ENCODE data around the gene SNAPC2.
A peak's percentile ranks its signal among the peaks of the same experiment; 100 is the strongest.
"Not testable (repeated sequence)": the region's sequence is repeated elsewhere in the genome, so short reads cannot be mapped to it uniquely, and the experiment has no call there.

The SNAPC2 gene

DNA sequence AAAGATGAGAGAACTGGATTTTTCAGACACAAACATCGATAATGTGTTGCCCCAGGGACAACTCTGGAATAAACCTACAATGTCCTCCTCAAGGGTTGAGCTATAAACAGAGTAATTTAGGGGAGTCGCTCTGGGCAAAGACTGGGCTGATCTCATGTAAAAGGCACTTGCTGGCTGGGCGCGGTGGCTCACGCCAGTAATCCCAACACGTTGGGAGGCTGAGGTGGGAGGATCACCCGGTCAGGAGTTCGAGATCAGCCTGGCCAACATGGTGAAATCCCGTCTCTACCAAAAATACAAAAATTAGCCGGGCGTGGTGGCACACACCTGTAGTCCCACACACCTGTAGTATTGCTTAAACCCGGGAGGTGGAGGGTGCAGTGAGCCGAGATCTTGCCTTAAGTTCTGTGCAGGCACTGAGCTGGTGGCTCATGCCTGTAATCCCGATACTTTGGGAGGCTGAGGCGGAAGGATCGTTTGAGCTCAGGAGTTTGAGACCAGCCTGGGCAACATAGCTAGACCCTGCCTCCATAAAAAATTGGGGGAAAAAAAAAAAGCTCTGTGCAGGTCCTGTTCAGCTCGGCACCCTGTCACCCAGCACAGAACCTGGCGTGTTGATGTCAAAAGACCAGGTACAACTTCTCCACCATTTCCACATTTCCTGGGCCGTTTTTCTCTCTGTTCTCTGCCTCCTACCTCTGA is 21.9 kb downstream of the SNAPC2 start:
- no peak for DNase-seq

DNA sequence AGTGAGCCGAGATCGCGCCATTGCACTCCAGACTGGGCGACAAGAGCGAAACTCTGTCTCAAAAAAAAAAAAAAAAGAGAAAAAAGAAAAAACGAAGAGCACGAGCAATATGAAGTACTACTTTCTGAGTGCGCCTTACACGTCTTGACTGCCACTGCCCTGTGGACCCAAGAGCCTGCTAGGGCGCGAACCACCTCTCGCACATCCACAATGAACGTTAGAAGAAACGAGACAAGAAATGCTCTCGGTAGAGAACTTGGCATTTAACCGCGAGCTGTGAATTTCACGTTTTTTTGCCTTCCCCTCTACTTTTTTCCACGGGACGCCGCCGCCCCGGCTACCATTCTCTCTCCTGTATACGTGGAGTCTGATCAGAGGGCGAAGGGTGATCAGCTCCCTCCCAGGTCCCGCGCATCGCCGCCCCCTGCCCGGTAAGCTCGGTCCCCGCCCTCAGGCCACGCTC is 22.9 kb downstream of the SNAPC2 start:
- no peak for DNase-seq

DNA sequence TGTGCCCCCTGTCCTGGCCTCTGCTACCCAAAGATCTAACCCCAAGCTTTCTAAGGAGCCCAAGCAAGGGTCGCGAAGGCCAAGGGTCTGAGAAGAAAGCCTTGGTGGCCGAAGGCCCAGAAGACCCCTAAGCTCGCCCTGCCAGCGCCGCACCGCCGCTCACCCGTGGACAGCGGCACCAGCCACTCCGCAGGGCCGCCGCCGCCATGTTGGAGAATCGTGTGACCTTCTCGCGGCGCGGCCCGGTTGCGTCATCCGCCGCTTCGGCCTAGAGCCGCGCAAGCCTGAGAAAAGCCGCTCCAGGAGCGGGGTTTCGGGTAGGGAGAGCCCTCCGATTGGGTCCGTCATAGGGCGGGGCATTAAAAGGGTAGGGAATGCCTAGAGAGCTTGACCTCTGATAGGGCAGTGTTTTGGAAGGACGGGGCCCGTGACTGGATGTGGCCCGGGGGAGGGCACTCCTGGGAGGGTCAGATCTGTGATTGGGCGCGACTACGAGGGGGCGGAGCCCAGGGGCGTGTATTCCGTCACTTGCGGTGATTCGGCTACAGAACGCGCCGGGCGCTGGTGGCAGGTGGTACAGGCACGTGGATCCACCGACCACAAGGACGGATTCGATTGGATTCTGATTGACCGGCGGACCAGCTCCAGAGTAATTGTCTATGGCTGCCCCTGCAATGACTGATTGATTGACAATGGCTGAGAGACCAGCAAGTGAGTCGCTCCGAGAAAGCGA is 23.5 kb downstream of the SNAPC2 start, which contains the start of gene TIMM44:
TSS of gene TIMM44 (minus strand) at position 223 of the 733 bp plus-strand sequence. CDS start at position 208, 15 bp downstream.
- DNase-seq: peak; percentile 97 to 99

DNA sequence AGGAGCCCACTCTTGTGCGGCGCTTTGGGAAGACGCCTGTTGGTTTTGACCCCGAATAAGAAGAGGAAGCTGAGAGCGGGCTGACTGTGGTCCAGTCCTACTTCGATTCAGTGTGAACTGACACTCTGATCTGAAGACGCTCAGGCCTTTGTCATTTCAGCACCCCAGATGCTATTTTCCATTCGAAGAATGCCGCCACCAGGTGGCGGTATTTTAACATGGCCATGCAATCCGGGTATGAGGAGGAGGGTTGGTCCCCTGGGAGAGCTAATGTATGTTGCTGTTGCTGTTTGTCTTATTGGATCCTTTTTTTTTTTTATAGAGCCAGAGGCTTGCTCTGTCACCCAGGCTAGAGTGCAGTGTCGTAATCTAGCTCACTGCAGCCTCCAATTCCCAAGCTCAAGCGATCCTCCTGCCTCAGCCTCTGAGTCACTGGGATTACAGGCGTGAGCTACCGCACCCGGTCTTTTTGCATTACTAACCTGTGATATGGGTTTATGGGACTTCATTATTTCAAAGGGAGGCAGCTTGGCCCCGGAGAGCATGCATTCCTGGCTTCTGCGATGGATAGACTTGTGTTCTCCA is 24.1 kb downstream of the SNAPC2 start:
- peak; percentile 84 to 90 for DNase-seq

DNA sequence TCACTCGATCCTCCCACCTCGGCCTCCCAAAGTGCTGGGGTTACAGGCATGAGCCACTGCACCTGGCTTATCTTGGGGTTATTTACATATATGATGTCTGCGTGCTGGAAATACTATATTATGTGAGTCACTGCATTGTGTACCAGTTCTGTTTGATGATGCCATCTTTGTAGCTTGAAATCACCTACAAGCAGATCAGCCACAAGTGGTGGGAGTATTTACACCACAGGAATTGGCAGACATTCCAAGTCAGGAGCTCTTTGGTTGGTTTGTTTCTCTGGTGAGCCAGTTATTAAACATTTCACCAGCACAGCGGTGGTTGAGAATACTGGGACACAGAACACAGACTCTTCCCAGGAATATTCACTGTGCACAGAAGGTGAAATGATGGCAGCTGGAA is 27.8 kb downstream of the SNAPC2 start:
- DNase-seq: no peak

DNA sequence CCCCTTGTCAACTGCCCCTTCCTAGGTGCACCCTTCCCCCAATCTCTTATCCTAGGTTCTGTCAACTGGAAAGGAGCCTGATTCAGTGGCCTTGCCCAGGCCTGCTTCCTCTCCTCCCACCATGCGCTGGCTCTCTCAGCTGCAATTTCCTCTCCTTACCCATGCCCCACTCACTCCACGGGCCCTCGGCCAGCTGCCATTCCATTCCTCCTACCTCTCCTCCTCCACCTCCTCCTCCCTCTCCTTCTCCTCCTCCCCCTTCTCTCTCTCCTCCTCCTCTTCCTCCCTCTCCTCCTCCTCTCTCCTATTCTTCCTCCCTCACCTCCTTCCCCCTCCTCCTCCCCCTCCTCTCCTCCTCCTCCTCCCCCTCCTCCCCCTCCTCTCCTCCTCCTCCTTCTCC is 32.9 kb downstream of the SNAPC2 start:
- DNase-seq: no peak

DNA sequence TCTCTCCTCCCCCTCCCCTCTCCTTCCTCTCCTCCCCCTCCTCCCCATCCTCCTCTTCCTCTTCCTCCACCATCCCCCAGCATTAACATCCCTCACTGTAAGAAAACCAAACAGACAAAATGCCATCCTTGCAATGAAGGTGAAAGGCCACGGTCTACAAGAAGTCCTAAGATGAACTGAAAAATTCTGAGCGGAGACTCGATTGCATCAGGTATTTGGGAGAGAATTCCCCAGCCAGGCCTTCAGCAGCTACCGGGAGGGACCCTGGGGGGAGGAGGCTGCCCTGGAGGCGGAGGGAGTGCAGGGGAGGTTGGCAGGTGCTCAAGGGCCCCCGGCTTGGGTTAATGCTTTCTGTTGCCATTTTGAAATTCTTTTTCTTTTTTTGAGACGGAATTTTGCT is 33.4 kb downstream of the SNAPC2 start:
- DNase-seq: no peak

DNA sequence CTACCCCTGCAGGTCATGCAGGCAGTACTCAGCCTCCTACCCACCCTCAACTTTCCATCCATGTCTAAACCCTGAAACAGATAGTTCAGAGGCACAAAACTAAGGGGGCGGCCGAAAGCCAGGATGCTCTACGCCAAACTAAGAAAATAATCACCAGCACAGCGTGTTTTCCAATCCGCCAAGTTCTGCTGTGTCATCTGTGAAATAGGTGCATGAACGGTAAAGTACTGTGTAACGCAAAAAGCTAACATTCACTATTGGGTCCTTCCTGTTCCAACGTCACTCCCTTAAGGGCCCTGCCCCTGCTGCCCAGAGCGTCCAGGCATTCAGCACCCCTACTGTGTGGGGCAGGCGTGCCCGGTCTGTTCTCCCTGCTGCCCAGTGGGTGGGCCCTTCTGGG is 35.6 kb downstream of the SNAPC2 start:
- no peak for DNase-seq

DNA sequence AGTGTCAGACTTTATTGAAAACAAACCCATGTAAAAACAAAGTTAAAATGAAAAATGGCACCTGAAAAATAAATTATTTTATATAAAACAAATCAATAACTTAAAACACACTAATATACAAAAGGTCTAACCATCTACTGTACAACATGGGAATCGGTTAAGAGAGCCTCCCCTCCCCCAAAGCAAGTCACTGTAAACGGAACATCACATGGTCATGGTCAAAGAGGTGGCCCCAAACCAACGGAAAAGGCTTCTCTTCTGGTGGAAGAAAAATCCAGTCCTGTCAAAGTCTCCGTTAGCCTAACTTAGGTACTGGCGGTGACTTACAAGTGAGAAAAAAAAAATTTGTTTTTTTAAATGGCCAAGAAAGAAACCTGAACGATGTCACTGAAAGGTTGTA is 39.1 kb downstream of the SNAPC2 start:
- DNase-seq: no peak

DNA sequence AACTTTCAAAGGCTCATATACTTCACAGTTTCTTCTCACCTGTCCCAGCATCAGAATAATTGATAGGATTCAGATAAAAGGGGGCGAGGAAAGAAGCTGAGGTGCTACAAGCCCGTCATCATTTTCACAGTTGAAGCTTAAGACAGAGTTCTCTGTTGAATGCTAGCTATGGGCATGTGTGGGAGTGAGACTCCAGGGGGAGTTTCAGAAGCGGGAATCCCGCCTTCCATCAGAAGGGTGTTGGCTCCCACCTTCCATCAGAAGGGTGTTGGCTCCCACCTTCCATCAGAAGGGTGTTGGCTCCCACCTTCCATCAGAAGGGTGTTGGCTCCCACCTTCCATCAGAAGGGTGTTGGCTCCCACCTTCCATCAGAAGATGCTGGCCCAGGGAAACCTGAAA is 40.9 kb downstream of the SNAPC2 start:
- not testable (repeated sequence) for DNase-seq

DNA sequence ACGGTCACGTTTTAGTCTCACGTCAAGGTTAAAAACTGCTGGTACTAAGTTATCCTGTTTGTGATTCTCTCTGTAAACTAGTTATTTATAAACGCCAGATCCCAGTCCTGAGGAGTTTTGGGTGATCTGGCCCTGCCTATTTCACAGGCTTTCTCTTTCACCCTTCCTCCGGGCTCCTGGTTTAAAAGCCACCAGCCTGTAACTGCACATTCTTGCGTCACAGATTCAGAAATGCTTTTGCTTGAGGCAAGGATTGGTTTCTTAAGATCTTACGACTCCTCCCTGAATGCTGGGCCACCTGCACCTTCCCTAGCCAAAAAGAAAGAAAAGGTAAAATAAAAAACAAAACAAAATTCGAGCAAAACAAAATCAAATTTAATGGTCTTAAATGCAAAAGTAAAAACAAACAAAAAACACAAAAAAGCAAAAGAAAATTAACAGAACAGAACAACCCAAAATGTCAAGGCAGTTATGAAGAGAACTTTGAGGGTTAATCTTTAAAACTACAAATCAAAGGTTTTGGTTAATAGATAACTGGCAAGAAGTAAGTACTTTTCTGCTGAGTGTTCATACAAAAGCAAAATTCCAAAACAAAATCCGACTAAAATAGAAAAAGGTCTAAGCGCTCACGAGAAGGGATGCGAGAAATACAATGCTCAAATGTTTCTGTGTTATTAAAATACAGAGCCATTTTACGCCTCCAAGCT is 41.9 kb downstream of the SNAPC2 start:
- DNase-seq: no peak

DNA sequence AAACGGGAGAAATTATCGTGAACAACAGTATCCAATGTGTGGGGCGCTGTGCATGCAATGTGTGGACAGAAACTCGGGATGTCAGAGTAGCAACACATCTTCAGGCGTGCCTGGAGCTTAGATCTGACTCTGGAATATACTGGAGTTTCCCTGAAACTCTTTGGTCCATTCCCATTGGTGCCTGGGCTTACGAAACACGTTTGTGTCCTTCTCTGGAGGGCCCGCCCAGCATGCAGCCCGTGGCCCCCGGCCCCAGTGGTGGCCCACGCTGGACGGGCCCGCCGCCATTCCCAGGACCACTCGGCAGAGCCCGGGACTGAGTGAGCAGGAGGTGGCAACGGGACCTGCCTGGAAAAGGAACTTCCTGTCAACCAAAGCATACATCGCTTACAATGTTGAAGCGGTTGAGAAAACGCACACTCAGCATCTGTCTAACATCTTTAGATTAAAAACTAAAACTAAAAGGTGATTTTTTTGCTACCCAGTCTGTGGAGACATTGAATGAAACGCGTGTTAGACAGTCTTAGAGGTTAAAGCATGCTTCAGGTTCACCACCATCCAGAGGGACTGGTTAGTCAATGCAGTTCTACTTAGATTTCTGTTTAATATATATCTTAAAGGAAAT is 42.6 kb downstream of the SNAPC2 start:
- no peak for DNase-seq

DNA sequence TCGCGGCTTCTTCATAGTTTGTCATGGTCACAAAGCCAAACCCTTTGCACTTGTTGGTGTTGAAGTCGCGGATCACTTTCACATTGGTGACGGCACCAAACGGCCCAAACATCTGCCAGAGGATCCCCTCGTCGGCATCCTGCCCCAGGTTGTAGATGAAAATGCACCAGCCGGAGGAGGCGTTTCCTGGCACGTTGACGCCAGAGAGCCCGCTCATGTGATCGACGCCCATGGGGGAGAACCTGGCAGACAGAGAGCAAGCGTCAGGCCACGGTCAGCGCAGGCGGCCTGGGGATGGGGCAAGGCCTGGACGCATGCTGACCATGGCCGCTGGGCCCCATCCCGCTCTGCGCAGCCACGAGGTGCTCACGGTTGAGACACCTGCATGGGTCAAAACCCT is 43.4 kb downstream of the SNAPC2 start:
- no peak for DNase-seq

DNA sequence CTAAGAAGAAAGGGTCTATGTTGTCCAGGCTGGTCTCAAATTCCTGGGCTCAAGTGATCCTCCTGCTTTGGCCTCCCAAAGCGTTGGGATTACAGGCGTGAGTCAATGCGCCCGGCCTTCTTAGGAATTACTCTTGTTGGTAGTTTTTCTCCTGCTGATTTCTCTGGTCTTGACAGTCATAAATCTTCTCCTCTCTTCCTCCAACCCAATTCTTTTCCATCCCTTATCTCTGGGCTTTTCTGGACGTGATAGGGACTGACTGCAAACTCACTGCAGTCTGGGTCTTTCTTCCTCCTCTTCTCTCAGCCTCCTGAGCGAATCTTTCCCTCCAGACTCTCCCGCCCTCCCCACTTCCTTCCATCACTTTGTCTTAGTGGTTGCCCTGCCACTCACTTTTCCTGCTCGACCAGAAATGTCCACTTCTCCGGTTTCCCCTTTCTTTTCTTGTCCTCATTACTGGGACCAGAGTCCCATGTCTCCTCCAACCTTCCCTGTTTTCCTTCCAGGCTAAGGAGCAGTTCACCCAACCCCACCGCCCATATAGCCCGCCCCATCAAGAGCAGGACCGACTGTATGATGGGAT is 45.2 kb downstream of the SNAPC2 start:
- DNase-seq: no peak

DNA sequence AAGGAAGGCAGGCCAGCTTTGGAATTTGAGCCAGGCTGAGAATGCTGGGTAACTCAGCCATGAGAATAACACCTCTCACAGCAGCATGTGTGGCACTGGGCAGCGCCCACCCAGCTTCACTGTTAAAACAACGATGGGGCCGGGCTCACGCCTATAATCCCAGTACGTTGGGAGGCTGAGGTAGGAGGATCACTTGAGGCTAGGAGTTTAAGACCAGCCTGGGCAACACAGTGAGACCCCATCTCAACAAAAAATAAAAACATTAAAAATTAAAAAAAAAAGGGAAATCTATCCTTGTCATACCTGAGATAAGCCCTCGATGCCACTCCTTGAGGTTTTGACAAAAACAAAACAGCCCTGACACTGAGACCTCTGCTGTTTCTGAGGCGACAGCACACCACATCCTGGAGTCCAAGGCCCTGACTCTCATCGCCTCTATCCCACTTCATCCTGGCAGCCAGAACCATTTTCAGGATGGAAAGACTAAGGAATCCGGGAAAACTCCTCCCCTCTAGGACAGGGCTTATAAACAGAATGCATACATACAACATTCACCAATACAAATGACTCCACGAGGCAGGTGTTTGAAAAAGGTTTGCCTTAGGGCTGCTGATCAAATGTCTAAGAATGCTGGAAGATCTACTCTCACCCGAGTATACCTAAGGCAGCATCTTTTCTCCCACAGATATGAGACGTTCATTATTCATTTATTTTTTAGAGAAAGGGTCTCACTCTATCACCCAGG is 46.0 kb downstream of the SNAPC2 start:
- DNase-seq: no peak

DNA sequence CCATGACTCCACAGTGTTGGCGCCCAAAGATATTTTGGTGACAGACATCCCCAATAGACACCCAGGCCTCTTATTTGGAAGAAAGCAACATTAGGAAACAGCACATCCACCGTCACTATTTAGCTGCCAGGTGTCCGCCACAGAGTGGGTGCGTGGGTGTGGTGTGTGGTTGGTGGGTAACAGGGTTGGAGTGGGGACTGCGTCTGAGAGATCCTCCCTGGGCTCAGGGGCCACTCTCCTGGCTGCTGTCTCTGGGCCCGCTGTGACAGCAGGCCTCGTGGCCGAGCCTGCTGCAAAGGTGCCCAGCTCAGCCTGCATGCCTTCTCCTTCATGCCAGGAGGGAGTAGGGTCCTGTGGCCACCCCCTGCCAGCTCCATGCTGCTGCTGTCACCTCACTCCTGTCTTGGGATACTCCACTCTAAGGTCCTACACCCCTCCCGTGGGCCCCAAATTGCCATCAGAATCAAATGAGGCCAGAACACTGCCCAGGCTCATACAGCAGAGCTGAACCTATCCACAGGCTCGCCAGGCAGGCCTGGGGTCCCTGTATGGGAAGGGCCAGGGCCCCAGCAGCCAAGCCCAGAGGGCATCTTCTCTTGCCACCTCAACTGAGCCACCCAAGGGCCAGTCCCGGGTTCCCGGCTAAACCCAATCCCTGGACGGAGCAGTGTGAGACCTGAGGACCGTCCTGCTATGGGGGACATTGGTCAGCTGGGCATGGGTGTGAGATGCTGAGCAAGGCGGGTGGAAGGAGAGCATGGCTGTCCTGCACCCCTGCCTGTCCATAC is 48.1 kb downstream of the SNAPC2 start:
- no peak for DNase-seq

DNA sequence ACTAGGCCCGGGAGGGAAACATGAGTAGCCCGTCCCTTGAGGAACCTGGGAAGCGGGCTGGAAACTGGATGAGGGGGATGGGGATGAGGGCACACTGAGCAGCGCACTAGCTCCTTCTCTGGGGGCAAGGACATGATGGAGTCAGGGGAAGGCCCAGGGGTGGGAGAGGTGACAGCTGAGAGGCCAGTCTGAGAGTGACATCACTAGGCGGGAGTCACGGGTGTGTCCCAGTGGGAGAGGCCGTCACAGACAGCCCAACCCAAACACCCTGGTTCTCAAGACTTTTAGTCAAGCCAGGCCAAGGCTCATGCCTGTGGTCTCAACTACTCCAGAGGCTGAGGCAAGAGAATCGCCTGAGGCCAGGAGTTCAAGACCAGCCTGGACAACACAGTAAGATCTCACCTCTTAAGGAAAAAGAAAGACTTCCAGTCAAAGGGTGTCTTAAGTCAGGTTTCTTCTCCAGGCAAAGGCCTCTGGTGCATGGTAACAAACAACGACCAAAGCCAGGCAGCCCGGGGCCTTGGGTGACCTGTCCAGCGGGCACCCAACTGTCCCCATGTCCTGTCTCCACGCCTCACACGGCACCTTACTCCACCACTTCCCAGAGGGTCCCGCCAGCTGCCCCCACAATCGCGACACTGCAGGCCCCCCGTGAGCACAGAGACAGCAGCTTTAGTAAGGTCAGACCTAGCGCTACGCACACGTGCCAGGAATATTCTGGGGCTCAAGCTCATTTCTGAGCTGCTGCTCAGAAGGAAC is 48.8 kb downstream of the SNAPC2 start:
- no peak for DNase-seq

DNA sequence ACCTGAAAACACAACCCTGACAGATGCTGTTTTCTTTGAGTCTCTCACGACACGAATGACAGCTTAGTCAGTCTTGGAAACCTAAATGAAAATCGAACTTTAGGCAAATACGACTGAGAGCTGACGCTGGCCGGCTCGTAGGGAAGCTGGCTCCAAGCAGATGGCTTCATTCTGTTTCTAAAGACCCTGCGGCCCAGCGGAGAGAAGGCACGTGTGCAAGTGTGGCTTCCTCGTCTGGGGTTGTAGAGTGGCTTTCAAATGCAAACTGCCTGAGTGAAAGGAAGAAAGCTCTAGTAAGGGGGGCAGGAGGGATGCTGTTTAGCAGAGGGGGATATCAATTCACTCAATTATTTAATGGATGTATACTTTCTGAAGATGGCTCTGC is 49.4 kb downstream of the SNAPC2 start:
- DNase-seq: no peak

DNA sequence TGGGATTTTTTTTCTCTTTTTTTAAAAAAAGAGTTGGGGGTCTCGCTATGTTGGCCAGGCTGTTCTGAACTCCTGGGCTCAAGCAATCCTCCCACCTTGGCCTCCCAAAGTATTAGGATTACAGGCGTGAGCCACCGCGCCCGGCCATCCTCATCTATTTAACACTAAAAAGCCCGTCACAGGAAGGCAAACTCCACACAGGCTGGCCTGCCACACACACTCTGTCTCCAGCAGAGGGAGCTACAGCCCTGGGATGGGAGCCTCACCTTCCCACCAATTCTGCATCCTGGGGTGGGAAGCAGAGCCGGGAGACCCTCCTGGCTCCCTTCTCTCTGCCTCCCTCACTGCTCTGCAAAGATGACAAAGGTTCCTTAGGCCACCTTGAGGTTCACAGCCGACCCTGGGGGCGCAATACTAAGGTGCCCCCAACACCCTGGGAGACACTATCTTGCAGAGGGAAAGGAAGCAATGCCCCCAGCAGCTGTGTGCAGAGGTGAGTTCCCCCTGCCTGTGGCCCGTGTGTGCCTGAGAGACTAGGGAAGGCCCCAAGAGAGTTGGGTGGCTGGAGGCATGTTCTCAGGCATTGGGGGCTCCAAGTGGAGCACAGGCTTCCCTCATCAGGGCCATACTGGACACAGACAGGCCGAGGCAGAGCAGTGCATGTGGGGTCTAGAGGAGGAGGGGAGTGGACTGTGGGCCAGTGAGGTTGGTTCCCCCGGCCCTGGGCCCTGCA is 50.7 kb downstream of the SNAPC2 start:
- peak; percentile 12 to 13 for DNase-seq

All from activated CD4-positive, alpha-beta T cell treated with anti-CD3 and anti-CD28 coated beads for 4 hours (primary cell).